ENCODE data around the gene DPH1.

The DPH1 gene

GRCh38 chr17:2068519-2069051 lies 38.6 kb downstream of the DPH1 start:
- ATAC-seq = peak; percentile 7; the same call in 2 of the 3 replicates
- TF ChIP-seq TSHZ2 (CRISPR knock-in tag; IDR thresholded peaks at IDR 0.05) (0 out of 2 replicates have a peak, but pooled peaks have one; percentile 48), ZNF70 (CRISPR knock-in tag; IDR thresholded peaks at IDR 0.05) (0 out of 2 replicates have a peak, but pooled peaks have one; percentile 30), BACH2 (CRISPR knock-in tag; IDR thresholded peaks at IDR 0.05; ENCODE audit: borderline replicate concordance) (0 out of 2 replicates have a peak, but pooled peaks have one; percentile 54), OSR1 (CRISPR knock-in tag; IDR thresholded peaks at IDR 0.05) (no peak), ZFP3 (CRISPR knock-in tag; IDR thresholded peaks at IDR 0.05) (no peak), CSDC2 (CRISPR knock-in tag; IDR thresholded peaks at IDR 0.05) (no peak)

GRCh38 chr17:2070241-2071023 lies 40.5 kb downstream of the DPH1 start:
- TF ChIP-seq ZNF70 (CRISPR knock-in tag; IDR thresholded peaks at IDR 0.05) = no peak
- no peak for TF ChIP-seq ARNTL (CRISPR knock-in tag; IDR thresholded peaks at IDR 0.05; ENCODE audit: borderline replicate concordance, low read depth)
- no peak for TF ChIP-seq ISL1 (CRISPR knock-in tag; IDR thresholded peaks at IDR 0.05)
- TF ChIP-seq ZNF565 (CRISPR knock-in tag; conservative IDR thresholded peaks at IDR 0.05; ENCODE audit: low read depth) = no peak
- no peak for TF ChIP-seq CSRNP3 (CRISPR knock-in tag; IDR thresholded peaks at IDR 0.05)
- no peak for TF ChIP-seq POU6F1 (CRISPR knock-in tag; IDR thresholded peaks at IDR 0.05; ENCODE audit: borderline replicate concordance, low read depth)
- TF ChIP-seq OSR1 (CRISPR knock-in tag; IDR thresholded peaks at IDR 0.05) = no peak
- TF ChIP-seq ZNF8 (CRISPR knock-in tag; IDR thresholded peaks at IDR 0.05) = no peak
- no peak for TF ChIP-seq GLIS3 (CRISPR knock-in tag; IDR thresholded peaks at IDR 0.05)
- no peak for TF ChIP-seq TOX (CRISPR knock-in tag; IDR thresholded peaks at IDR 0.05; ENCODE audit: borderline replicate concordance)
- no peak for TF ChIP-seq BACH2 (CRISPR knock-in tag; IDR thresholded peaks at IDR 0.05; ENCODE audit: borderline replicate concordance)
- no peak for TF ChIP-seq CREB5 (CRISPR knock-in tag; IDR thresholded peaks at IDR 0.05; ENCODE audit: low read depth)
- no peak for TF ChIP-seq ZFP30 (CRISPR knock-in tag; IDR thresholded peaks at IDR 0.05)
- TF ChIP-seq SNAI2 (CRISPR knock-in tag; IDR thresholded peaks at IDR 0.05) = no peak
- no peak for TF ChIP-seq ZFP3 (CRISPR knock-in tag; IDR thresholded peaks at IDR 0.05)
- no peak for TF ChIP-seq ESRRG (CRISPR knock-in tag; IDR thresholded peaks at IDR 0.05)
- TF ChIP-seq ZC3H10 (CRISPR knock-in tag; IDR thresholded peaks at IDR 0.05) = no peak
- ATAC-seq = no peak; the same call in 2 of the 3 replicates

- TF ChIP-seq TCF4 (CRISPR knock-in tag; IDR thresholded peaks at IDR 0.05; ENCODE audit: borderline replicate concordance) (no peak), CSRNP3 (CRISPR knock-in tag; IDR thresholded peaks at IDR 0.05) (no peak), RARB (CRISPR knock-in tag; IDR thresholded peaks at IDR 0.05) (no peak), TOX (CRISPR knock-in tag; IDR thresholded peaks at IDR 0.05; ENCODE audit: borderline replicate concordance) (no peak), ISL1 (CRISPR knock-in tag; IDR thresholded peaks at IDR 0.05) (no peak), TSHZ2 (CRISPR knock-in tag; IDR thresholded peaks at IDR 0.05) (no peak), PATZ1 (CRISPR knock-in tag; IDR thresholded peaks at IDR 0.05; ENCODE audit: borderline replicate concordance) (no peak), ESRRG (CRISPR knock-in tag; IDR thresholded peaks at IDR 0.05) (no peak), ZNF8 (CRISPR knock-in tag; IDR thresholded peaks at IDR 0.05) (no peak)
- ATAC-seq = no peak
Measured at GRCh38 chr17:2071024-2071385, 41.1 kb downstream of the DPH1 start.
